Measurements from ENCODE around the gene EGR2.

EGR2 gene

DNA sequence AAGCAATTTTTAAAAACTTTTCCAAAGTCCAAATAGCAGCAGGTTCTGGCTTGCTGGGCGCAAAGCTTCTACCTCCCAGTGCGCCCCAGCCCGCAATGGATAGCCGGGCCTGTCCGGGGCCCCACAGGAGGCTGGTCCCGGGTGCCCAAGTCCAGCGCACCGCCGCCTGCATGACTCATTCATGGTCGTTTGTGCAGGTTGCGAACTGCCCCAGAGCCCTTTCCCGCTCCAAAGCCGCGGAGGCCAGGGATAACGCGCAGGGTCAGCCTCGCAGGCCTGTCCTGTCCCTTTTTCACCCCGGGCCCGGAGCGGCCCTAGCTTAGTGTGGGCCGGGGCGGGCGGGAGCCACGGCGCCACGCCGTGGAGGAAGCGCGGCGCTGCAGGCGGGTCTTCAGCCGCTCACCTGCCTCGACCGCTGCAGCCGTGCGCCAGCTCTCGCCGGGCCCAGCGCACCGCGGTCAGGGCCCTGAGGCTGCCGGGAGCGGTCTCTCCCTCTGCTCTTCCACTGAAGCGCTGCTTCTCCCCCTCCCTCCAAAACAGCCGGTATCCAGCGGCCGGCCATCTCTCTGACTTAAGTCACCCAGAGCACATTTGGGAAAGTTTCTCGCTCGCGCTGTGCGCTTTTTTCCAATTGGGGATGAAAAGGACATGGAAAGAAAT, 1.7 kb upstream of the EGR2 start:
- DNase-seq: peak in 12 of 14 donors; percentile 7 to 73 (median 50)

DNA sequence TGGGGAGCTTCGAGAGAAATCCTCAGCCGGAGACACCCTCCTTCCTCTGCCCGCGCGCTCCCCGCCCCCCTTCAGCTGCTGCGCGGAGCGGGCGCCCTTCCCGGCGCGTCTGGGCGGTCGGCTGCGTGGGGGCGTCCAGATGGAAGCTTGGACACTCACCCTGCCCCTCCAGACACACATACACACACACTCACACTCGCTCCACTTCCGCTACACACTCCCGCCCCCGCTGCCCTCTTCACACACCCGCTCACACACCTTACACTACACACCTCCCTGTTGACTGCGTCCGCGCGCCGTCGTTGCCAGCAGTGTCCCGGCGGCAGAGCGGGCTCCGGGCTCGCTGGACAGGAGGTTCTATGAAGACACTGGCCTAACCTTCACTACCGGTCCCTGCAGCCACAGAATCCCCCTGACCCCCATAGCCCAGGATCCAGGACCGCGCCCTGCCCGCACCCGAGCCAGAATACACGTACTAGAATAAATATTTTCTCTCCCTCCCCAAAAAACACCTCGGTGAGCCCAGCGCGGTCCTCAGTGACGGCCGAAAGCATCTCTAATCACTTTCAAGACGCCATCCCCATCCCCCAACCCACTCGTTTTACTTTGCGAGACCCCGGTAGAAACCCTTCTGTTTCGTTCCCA, 1.1 kb upstream of the EGR2 start:
- peak in 9 of 14 donors; percentile 23 to 66 (median 47) for DNase-seq

DNA sequence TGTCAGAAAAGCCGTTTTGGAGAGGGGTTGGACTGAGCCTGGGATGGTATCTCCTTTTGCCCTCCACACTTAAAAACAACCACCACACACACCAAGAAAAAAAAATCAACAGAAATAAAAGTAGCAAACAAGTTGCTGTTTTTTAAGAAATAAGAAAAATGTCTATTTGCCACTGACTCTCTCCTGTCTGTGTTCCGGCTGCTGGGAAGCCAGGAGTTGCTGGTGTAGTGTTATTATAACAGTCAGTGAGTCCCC, 163 bp downstream of the EGR2 start:
- no peak for DNase-seq

GRCh38 chr10:62815381-62816075, 638 bp downstream of the EGR2 start:
- DNase-seq: peak in 1 of 14 donors; percentile 27

DNA sequence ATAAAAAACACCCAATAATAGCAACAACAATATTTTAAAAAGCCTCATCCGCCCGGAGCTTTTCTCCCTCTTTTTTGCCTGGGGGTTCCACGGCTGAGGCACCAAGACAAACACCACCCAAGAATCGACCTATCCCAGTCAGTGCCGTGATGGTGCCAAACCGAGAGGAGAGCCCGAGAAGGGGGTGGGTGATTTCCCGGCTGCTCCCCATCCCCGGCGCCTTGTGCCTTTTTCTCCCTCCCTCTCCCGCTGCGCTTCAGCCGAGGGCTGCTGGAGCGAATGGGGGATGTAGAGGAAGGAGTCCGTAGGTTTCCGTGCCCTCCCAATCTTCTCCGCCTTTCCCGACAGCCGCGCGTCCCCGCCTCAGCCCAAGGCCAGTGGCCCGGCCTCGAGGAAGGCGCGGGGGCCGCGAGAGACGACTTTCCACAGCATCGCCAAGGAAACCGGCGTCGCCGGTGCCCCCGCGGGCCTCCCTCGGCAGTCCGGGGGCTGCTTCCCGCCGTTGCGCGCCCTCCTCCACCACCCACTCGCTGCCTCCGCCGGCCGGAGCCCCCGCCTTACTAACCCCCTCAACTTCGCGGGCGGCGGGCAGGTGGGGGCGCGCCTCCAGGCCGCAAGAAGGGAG, 1.3 kb downstream of the EGR2 start:
- DNase-seq: no peak

- no peak for DNase-seq
Observed at GRCh38 chr10:62813981-62814380, 2.2 kb downstream of the EGR2 start.

DNA sequence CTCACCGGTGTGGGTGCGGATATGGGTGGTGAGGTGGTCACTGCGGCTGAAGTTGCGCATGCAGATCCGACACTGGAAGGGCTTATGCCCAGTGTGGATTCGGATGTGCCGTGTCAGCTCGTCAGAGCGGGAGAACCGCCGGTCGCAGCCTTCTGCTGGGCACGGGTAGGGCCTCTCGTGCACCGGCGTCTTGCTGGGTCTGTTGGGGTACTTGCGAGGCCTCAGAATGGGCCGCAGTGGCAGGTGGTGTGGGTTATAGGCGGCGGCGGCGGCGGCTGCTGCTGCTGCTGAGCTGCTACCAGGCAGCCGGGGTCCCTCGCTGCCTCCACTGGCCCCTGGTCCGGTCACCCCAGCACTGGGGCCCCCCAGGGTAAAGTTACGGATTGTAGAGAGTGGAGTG, 2.7 kb downstream of the EGR2 start:
- no peak for DNase-seq

DNA sequence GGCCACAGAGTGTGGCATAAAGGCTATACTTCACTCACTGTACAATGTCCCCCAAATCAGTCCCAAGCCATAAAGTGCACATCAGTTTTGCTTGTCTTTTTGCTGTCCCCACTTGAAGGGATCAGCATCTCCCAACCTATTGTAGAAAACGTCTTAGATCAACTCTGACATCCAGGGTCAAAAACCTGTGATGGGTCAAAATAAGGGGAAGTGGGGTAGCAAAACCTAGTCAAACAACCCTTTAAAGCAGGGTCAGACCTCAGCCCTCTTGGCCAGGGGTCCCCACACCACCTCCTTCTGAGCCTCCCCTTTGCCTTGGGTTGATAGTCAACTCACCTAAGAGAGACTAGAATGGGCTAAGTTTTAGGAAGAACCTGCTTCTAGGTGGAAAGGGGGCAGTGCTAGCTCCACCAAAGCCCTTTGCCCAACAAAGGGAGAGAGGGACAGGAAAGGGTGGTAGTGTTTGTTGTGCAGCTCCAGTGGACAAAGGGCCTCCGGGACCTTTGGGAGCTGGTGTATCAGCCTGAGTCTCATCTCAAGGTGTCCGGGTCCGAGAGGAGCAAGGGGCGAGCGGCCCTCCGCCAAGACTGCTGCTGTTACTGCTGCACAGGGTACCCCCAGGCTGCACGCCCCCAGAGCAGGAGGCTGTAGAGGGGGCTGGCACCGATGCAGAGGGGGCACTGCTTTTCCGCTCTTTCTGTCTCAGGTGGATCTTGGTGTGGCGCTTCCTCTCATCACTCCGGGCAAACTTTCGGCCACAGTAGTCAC, 3.3 kb downstream of the EGR2 start:
- DNase-seq: no peak

- no peak for DNase-seq
Observed at GRCh38 chr10:62811159-62811875, 4.8 kb downstream of the EGR2 start.

DNA sequence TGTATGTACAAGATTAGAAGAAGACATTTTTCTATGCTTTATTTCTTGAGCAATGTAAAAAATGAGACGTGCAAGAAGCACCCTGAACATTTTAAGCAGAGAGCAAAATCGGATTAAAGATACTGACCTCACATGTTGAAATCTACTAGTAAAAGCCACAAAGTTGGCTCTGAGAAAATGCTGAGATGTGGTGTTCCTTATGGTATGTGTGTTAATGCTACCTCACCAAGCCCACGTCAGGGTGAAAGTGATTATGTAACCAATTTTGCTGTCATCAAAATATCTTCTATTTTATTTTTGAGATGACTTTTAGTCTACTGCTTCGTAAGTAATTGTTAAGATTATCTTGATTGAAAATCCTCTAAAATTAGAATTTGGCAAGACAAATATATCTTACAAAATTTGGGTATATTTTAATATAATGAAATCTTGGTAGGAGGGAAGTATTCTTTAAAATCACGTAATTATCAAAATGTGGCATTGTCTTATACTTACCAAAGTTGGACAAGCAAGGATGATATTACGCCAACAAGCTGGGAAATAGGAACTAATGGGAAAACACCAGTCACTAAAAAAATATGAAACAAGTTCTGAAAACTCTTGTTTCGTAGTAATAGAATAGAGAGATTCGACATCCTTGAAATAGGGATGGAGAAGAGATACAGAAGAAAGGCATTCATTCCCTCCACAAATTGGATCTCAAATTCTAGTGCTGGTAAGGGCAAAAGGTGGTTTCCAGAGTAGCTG, 5.8 kb downstream of the EGR2 start:
- no peak for DNase-seq

GRCh38 chr10:62806251-62806650, 9.9 kb downstream of the EGR2 start:
- no peak for DNase-seq

- peak in 7 of 14 donors; percentile 31 to 79 (median 53) for DNase-seq
Observed at GRCh38 chr10:62805231-62806099, 10.7 kb downstream of the EGR2 start.

- peak; percentile 59 to 96 (median 90) for DNase-seq
Observed at GRCh38 chr10:62804356-62805230, 11.6 kb downstream of the EGR2 start, which contains the start of gene ADO. ADO (plus strand) TSS chr10:62804720; CDS start chr10:62805060, 340 bp downstream.

DNA sequence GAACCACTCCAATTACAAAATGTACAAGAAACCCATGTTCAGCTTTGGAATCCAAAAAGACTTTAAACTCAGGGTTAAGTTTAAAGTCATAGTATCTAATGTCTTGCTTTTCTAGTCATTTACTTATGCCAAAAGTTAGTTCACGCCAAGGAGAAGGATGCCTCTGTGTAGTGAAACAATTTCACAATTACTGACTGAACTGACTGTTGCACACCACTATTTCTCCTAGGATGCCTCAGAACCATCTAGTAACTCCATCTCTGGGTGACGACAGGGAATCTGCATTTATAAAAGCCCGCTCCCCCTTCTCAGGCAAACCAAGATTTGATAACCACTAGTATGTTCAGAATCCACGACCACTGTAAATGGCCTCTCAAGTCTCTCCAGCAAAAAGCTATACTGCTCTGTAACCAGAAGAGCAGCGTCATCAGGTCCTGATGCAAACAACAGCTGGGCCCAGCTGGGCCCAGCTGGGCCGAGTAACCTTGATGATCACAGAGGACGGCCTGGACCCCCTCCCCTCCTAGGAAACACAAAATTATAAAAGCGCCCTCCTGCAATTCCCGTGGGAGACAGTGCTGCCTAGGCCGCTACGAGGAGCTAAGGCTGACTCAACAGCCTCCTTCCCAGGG, 12.3 kb downstream of the EGR2 start:
- DNase-seq: peak in 1 of 14 donors; percentile 42

DNA sequence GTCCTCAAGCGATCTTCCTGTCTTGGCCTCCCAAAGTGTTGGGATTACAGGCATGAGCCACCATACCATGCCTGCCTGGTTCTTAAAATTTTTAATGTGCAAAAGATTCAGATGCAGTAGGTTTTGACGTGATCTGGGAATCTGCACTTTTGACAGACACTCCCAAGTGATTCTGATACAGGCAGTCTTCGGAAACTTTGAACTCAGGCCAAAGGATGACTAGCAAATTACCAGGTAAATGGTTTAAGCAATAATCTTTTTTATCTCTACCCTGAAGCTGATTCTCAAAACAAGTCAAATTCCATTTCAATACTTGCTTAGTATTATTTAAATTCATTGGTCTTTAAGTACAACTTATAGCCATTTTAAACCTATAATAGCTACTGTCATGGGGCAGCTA, 14.3 kb downstream of the EGR2 start:
- no peak for DNase-seq

- DNase-seq: no peak
Observed at GRCh38 chr10:62796896-62797295, 19.3 kb downstream of the EGR2 start.

DNA sequence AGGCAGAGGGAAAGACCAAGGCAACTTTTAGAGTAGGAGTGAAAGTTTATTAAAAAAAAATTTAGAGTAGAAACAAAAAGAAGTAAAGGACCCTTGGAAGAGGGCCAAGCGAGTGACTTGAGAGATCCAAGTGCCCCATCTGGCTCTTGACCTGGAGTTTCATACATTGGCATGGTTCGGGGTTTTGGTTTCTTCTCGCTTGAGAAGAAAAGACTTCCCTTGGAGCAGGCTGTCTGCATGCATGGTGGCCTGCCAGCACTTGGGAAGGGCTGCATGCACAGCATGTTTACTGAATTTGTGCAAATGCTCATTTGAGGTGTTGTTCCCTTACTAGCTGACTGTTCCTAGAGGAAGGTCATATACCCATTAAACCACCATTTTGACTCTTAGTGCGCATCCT, 20.4 kb downstream of the EGR2 start:
- DNase-seq: no peak

DNA sequence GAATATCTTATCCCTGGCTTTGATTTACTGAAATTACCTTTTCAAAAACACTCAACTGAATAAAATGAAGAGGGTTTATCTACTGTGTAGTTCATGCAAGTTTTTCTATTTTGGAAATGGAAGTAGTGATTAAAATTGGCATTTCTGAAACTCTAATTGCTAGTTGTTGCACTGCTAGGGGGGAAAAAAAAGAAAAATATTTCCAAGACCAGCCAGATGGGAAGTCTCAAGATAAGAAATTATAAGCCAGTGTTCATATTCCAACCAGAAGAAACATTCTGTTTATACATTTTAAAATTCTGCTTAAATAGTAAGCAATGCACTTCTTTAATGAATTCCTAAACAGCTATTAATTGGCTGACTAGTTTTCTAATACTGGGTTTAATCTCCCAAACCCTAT, 21.1 kb downstream of the EGR2 start:
- no peak for DNase-seq

DNA sequence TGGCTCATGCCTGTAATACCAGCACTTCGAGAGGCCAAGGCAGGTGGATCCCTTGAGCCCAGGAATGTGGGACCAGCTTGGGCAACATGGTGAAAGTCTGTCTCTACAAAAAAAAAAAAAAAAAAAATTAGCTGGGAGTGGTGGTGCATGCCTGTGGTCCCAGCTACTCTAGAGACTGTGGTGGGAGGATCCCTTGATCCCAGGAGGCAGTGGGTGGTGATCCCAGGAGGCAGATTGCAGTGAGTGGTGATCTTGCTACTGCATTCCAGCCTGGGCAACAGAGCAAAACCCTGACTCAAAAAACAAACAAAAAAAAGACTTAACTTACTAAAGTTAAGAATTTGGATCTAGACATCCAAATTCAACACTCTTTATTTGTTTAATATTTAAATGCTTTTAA, 21.9 kb downstream of the EGR2 start:
- DNase-seq: no peak
